ENCODE results near the gene GGNBP2. TPM values are rescaled to one million over a fixed set of nuclear protein-coding genes. Genes with fewer than 3 reads are reported as not detected.

Gene GGNBP2, protein sequence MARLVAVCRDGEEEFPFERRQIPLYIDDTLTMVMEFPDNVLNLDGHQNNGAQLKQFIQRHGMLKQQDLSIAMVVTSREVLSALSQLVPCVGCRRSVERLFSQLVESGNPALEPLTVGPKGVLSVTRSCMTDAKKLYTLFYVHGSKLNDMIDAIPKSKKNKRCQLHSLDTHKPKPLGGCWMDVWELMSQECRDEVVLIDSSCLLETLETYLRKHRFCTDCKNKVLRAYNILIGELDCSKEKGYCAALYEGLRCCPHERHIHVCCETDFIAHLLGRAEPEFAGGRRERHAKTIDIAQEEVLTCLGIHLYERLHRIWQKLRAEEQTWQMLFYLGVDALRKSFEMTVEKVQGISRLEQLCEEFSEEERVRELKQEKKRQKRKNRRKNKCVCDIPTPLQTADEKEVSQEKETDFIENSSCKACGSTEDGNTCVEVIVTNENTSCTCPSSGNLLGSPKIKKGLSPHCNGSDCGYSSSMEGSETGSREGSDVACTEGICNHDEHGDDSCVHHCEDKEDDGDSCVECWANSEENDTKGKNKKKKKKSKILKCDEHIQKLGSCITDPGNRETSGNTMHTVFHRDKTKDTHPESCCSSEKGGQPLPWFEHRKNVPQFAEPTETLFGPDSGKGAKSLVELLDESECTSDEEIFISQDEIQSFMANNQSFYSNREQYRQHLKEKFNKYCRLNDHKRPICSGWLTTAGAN
- total RNA-seq = 100 to 1,000 TPM; 128 to 130 TPM

DNA sequence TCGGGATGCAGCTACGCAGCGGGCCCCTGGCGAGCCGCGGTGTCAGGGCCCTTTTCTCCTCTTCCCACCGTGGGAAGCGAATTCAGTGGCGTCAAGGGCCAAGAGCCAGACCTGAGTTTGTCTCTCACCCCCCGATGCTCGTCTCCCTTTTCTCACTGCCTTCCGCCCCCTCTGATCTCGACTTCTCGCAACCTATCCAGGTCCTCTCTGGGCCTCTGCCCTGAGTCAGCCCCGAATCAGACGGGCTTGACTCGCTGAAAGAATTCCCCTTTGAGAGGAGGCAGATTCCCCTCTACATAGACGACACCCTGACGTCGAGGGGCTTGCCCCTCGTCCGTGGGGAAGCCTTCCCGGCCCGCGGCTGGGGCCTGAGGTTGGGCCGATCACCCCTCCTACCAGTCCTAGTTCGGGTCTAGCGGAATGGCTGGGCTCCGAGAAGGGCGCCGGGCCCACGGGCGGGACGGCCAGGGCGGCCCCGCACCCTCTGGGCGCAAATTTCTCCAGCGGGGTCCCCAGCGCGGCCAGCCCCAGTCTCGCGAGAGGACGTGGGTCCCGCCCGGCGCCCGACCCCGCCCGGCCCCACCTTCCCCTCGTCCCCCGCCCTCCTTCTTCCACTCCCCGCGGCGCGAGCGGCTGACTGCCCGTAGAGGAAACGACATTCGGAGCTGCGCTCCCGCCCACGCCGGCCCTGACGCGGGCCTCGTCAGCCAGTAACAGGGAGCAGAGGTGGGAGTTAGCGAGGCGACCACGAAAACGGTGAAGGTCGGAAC, at the start of gene GGNBP2:
Gene GGNBP2 (plus strand): TSS at position 613 of the 770 bp plus-strand sequence. CDS start 806 bp downstream, outside the sequence.
- Mint-ChIP-seq H3K4me1 (ENCODE audit: low read depth in 2 of 2) (peaks cover 22 to 34% of the 10 kb centered on the region in 2 donors), H3K4me3 (peak within 1 kb of the TSS; percentile 98), H3K27ac (peak within 1 kb of the TSS; percentile 94 to 98), H3K9me3 (no peaks in the 10 kb centered on the region), H3K27me3 (no peaks in the 10 kb centered on the region), H3K36me3 (peaks cover 7% of the 10 kb centered on the region)
- ATAC-seq (peak; percentile 82 to 87), DNase-seq (ENCODE audit: low spot score) (peak; percentile 97)

- H3K9me3 Mint-ChIP-seq = no peaks in the 10 kb centered on the region
- H3K27ac Mint-ChIP-seq = no peak overlapping the region
- no peak overlapping the region for H3K4me3 Mint-ChIP-seq
- ATAC-seq (no peak), DNase-seq (ENCODE audit: low spot score) (no peak)
- H3K36me3 Mint-ChIP-seq = peaks cover 27% of the 10 kb centered on the region
- peaks cover 13 to 22% of the 10 kb centered on the region in 2 donors for H3K4me1 Mint-ChIP-seq (ENCODE audit: low read depth in 2 of 2)
- H3K27me3 Mint-ChIP-seq = no peaks in the 10 kb centered on the region
These were observed 49.6 kb upstream of the GGNBP2 start for GRCh38 chr17:36495076-36495578.

- ATAC-seq (no peak), DNase-seq (ENCODE audit: low spot score) (no peak)
- no peak overlapping the region for H3K27ac Mint-ChIP-seq
- H3K9me3 Mint-ChIP-seq = no peaks in the 10 kb centered on the region
- H3K36me3 Mint-ChIP-seq = peaks cover 22% of the 10 kb centered on the region
- peaks cover 7 to 17% of the 10 kb centered on the region in 2 donors for H3K4me1 Mint-ChIP-seq (ENCODE audit: low read depth in 2 of 2)
- no peaks in the 10 kb centered on the region for H3K27me3 Mint-ChIP-seq
- no peak overlapping the region for H3K4me3 Mint-ChIP-seq
These were observed 48.5 kb upstream of the GGNBP2 start for GRCh38 chr17:36496018-36496789.

DNA sequence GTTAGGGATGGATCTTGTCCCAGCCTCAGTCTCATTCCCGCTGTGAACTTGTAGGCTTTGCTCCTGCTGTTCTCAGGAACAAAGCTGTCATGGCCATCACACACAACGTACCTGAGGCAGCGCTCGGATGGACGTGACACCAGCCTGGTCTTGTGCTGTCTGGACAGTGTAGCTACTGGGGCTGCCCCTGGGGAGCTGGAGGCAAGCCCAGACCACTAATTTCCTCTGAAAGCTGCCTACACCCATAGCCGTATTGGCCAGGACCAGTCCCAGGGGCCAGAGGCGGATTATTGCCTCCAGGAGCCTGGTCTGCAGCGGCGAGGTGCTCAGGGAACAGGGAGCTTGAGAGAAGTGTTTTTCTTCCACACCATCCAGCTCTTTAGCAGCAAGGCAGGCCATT, 46.6 kb upstream of the GGNBP2 start:
- Mint-ChIP-seq H3K27ac (no peak overlapping the region), H3K9me3 (no peaks in the 10 kb centered on the region), H3K4me3 (no peak overlapping the region), H3K36me3 (peaks cover 17% of the 10 kb centered on the region), H3K27me3 (no peaks in the 10 kb centered on the region), H3K4me1 (ENCODE audit: low read depth in 2 of 2) (peaks cover 9 to 11% of the 10 kb centered on the region in 2 donors)
- DNase-seq (ENCODE audit: low spot score) = no peak
- no peak for ATAC-seq

- H3K9me3 Mint-ChIP-seq = no peaks in the 10 kb centered on the region
- H3K27me3 Mint-ChIP-seq = no peaks in the 10 kb centered on the region
- ATAC-seq = no peak
- no peak for DNase-seq (ENCODE audit: low spot score)
- H3K27ac Mint-ChIP-seq = no peak overlapping the region
- peaks cover 14 to 15% of the 10 kb centered on the region in 2 donors for H3K4me1 Mint-ChIP-seq (ENCODE audit: low read depth in 2 of 2)
- H3K36me3 Mint-ChIP-seq = peaks cover 17% of the 10 kb centered on the region
- H3K4me3 Mint-ChIP-seq = no peak overlapping the region
These were observed 46.0 kb upstream of the GGNBP2 start for GRCh38 chr17:36498560-36499300.

DNA sequence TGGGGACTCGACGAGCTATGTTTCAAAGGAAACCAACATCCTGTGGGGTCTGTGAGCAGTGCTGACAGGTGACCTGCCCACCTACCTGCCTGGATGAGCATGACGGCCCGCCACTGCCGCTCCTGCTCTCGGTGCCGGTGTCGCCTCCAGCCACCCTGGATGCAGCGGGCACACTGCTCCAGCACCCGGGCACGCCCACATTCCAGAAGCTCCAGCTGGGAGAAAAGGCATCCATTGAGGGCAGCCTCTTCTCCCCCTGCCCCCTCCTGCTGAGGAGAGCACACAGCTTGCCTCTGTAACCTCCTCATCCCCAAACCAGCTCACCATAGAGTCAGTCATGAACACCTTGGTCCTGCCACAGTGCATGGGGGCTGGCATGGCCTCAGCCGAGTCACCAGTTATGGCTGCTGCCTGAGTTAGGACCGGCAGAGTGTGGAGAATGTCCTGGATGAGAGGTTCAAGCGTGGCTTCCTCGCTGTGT, 43.9 kb upstream of the GGNBP2 start:
- Mint-ChIP-seq H3K36me3 (peaks cover 10% of the 10 kb centered on the region), H3K27ac (no peak overlapping the region), H3K9me3 (no peaks in the 10 kb centered on the region), H3K4me3 (no peak overlapping the region), H3K27me3 (no peaks in the 10 kb centered on the region), H3K4me1 (ENCODE audit: low read depth in 2 of 2) (peaks cover 9 to 14% of the 10 kb centered on the region in 2 donors)
- ATAC-seq = peak; percentile 18 to 52
- DNase-seq (ENCODE audit: low spot score) = no peak

DNA sequence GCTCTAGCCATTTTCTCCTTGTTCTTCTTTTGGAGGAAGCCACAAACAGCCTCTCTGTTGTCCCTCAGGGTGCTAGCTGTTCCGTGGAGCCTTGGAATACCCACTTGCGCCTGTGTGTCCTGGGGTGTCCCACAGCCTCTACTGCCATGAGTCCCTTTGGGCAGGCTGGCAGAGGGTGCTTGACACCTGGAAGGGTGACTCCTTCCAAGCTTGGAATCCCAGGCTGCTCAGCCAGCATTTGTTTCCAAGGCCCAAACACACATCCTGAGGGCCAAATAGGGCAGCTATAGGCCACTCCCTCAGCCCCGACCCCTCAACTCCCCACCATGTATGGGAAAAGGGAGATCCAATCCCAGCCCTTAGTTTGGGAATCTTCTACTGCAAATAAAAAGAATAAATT, 43.4 kb upstream of the GGNBP2 start:
- DNase-seq (ENCODE audit: low spot score) (no peak), ATAC-seq (no peak)
- Mint-ChIP-seq H3K36me3 (peaks cover 11% of the 10 kb centered on the region), H3K4me3 (no peak overlapping the region), H3K27me3 (no peaks in the 10 kb centered on the region), H3K9me3 (no peaks in the 10 kb centered on the region), H3K4me1 (ENCODE audit: low read depth in 2 of 2) (peaks cover 9 to 14% of the 10 kb centered on the region in 2 donors), H3K27ac (no peak overlapping the region)

DNA sequence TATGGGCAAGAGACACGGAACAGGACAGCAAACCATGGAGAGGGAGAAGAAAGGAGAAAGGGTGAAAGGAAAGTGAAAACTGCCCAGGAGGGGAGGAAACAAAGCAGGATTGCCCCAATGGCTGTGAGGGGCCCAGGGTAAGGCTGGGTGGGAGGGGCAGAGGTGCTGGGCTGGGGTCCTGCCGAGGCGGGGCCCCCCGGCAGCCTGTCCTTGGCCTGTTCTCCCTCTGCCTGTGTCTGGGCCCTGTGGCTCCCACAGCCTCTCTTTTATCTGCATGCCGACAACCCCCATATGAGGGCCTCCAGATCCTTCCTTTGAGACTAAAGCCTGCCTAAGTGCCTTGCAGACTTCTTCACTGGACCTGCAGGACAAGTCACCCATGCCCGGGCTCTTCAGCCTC, 42.8 kb upstream of the GGNBP2 start:
- H3K4me1 Mint-ChIP-seq (ENCODE audit: low read depth in 2 of 2) = peaks cover 9 to 14% of the 10 kb centered on the region in 2 donors
- ATAC-seq = no peak

DNA sequence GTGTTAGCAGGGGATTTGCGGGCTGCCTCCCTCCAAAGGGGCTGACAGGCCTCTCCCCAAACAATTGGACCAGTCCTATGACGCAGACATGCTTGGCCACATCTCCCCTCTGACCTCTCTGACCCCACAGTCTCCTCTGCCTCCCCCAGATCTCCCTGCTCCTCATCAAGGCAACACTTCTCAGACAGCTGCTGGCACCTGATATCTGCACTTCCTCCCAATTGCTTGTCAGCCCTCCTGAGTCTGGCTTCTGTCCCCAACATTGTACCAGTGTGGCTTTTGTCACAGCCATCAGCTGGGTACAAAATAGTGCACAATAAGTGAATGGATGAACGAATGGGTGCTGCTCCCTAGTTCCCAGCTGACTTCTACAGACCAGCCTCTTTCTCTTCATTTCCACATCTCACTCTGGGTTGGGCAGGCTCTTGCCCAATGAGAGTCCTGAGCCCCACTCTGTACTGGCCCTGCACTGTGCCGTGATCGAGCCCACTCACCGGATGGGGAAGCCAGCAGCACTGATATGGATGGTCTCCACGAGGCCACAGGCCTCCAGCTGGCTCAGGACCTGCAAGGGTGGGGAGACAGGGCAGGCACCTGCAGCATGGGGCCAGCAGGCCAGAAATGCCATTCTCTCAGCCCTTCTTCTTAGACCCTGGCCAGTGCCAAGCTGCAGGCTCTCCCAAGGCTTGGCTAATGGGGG, 41.1 kb upstream of the GGNBP2 start:
- Mint-ChIP-seq H3K9me3 (no peaks in the 10 kb centered on the region), H3K4me1 (ENCODE audit: low read depth in 2 of 2) (peaks cover 9 to 14% of the 10 kb centered on the region in 2 donors), H3K27ac (no peak overlapping the region), H3K27me3 (no peaks in the 10 kb centered on the region), H3K36me3 (peaks cover 11% of the 10 kb centered on the region), H3K4me3 (no peak overlapping the region)
- ATAC-seq = no peak
- no peak for DNase-seq (ENCODE audit: low spot score)

More for the DNA sequence above, 42.8 kb upstream of the GGNBP2 start:
- Mint-ChIP-seq H3K27ac (no peak overlapping the region), H3K4me3 (no peak overlapping the region), H3K9me3 (no peaks in the 10 kb centered on the region), H3K27me3 (no peaks in the 10 kb centered on the region), H3K36me3 (peaks cover 11% of the 10 kb centered on the region)
- no peak for DNase-seq (ENCODE audit: low spot score)

GRCh38 chr17:36504156-36504545, 40.6 kb upstream of the GGNBP2 start:
- H3K36me3 Mint-ChIP-seq = peaks cover 11% of the 10 kb centered on the region
- peaks cover 9 to 14% of the 10 kb centered on the region in 2 donors for H3K4me1 Mint-ChIP-seq (ENCODE audit: low read depth in 2 of 2)
- no peak for ATAC-seq
- no peaks in the 10 kb centered on the region for H3K27me3 Mint-ChIP-seq
- no peak for DNase-seq (ENCODE audit: low spot score)
- no peaks in the 10 kb centered on the region for H3K9me3 Mint-ChIP-seq
- no peak overlapping the region for H3K27ac Mint-ChIP-seq
- no peak overlapping the region for H3K4me3 Mint-ChIP-seq

GRCh38 chr17:36505171-36505570, 39.5 kb upstream of the GGNBP2 start:
- Mint-ChIP-seq H3K27me3 (no peaks in the 10 kb centered on the region), H3K27ac (no peak overlapping the region), H3K9me3 (no peaks in the 10 kb centered on the region), H3K4me3 (no peak overlapping the region), H3K4me1 (ENCODE audit: low read depth in 2 of 2) (peaks cover 9 to 14% of the 10 kb centered on the region in 2 donors), H3K36me3 (peaks cover 11% of the 10 kb centered on the region)
- no peak for DNase-seq (ENCODE audit: low spot score)
- ATAC-seq = no peak

GRCh38 chr17:36506249-36506826, 38.4 kb upstream of the GGNBP2 start:
- ATAC-seq (no peak), DNase-seq (ENCODE audit: low spot score) (no peak)
- H3K4me3 Mint-ChIP-seq = no peak overlapping the region
- no peaks in the 10 kb centered on the region for H3K9me3 Mint-ChIP-seq
- H3K4me1 Mint-ChIP-seq (ENCODE audit: low read depth in 2 of 2) = peaks cover 9 to 14% of the 10 kb centered on the region in 2 donors
- H3K27ac Mint-ChIP-seq = no peak overlapping the region
- peaks cover 11% of the 10 kb centered on the region for H3K36me3 Mint-ChIP-seq
- H3K27me3 Mint-ChIP-seq = no peaks in the 10 kb centered on the region

All from natural killer cell treated with Interleukin-12 subunit alpha and Interleukin-12 subunit beta and Interleukin-15 and Interleukin-18, amount 100 ng/mL, for 72 hours (primary cell).